HT-29 (cell line): ENCODE results near the gene RBM22. TPM values are rescaled to one million over a fixed set of nuclear protein-coding genes. Genes with fewer than 3 reads are reported as not detected.

Source experiments
- total RNA-seq: library from RNA; depleted of rRNA; stranded (reverse); fragments of >200 nt; shearing (Covaris generic); gene quantifications from 2 replicates; pipeline ENCODE4 v1.2.3, GENCODE V29; 2014; rRNA removed

The RBM22 gene
- total RNA-seq, 1 experiment from 2014 or later = 28.0 TPM

Other genes starting within 250 kb of the RBM22 start
- gene NDST1, start 192.9 kb downstream of the RBM22 start, total RNA-seq = 6.9 and 11.0 TPM in 2 replicates
- 0.44 and 0.56 TPM in 2 replicates for gene SYNPO, start 60.4 kb downstream of the RBM22 start, total RNA-seq
- gene MYOZ3, start 39.8 kb downstream of the RBM22 start, total RNA-seq = not detected in 2 replicates
- gene DCTN4, start 58.0 kb upstream of the RBM22 start, total RNA-seq = 26.1 and 30.6 TPM in 2 replicates
- 13.4 and 18.6 TPM in 2 replicates for gene SMIM3, start 77.7 kb upstream of the RBM22 start, total RNA-seq
- not detected in 2 replicates for gene IRGM, start 145.5 kb upstream of the RBM22 start, total RNA-seq
- gene ZNF300, start 203.9 kb upstream of the RBM22 start, total RNA-seq = 0.56 and 0.70 TPM in 2 replicates